Upper lobe of left lung (tissue), 4 donors: ENCODE results near the gene NMUR1.

Experiments
- CTCF ChIP-seq, 6 experiments: fragments of 450-650 bp in 4 of 6; fragments of 200-600 bp in 2 of 6; sonication (generic) in 2 of 6; IDR thresholded peaks; one replicate each; pipeline ENCODE4 v1.5.1; 2016 to 2019; ENCODE audit warnings: antibody characterized with exemption in 6 of 6
- EP300 ChIP-seq, 4 donors: sonication (generic); formaldehyde crosslinking; IDR thresholded peaks; one replicate each; pipeline ENCODE4 v1.5.1; 2017; ENCODE audit warnings: antibody characterized with exemption in 4 of 4, control low read depth in 2 of 4
- POLR2AphosphoS5 ChIP-seq, 2 donors: sonication (generic); formaldehyde crosslinking; IDR thresholded peaks; one replicate each; pipeline ENCODE4 v1.5.1; 2017; ENCODE audit warnings: antibody characterized with exemption in 2 of 2

- TF ChIP-seq CTCF (IDR thresholded peaks at IDR 0.05) (no peak), POLR2AphosphoS5 (IDR thresholded peaks at IDR 0.05) (no peak), EP300 (IDR thresholded peaks at IDR 0.05) (no peak)
Observed at GRCh38 chr2:231533777-231534125, 3.5 kb upstream of the NMUR1 start.
